Large intestine (tissue), 1 donor: ENCODE results near the gene CHSY1. TPM values are rescaled to one million over a fixed set of nuclear protein-coding genes. Genes with fewer than 3 reads are reported as not detected.

ENCODE experiments used
- polyA plus RNA-seq: library from polyadenylated mRNA; unstranded; fragments of 120-200 nt; gene quantifications from one replicate; pipeline ENCODE4 v1.2.1, GENCODE V29; 2013

Gene CHSY1
- polyA plus RNA-seq, 1 donor, result 14.9 TPM

Other genes starting within 250 kb of the CHSY1 start
- 83.5 TPM for gene SELENOS, start 25.4 kb upstream of the CHSY1 start, polyA plus RNA-seq
- gene SNRPA1, start 43.2 kb upstream of the CHSY1 start, polyA plus RNA-seq, result 61.1 TPM
- gene PCSK6, start 237.7 kb upstream of the CHSY1 start, polyA plus RNA-seq, result 22.2 TPM